PFSK-1 (cell line): ENCODE measurements around the gene APBB1IP.

Source experiments
- FOXP2 ChIP-seq: optimal IDR thresholded peaks from 2 replicates; pipeline ENCODE3; 2011; ENCODE audit warnings: borderline replicate concordance, control low read depth, inconsistent platforms; ENCODE audit not compliant: insufficient read depth; ENCODE audit errors: extremely low read length, extremely low read depth
- POLR2AphosphoS5 ChIP-seq: IDR thresholded peaks from 2 replicates; pipeline ENCODE4 v1.6.1; 2012; ENCODE audit warnings: low read depth, mild to moderate bottlenecking, control low read depth, low read length, moderate library complexity
- REST ChIP-seq, 2 experiments: IDR thresholded peaks; 2 replicates each; pipeline versions ENCODE4 v1.6.1 to v1.8.0; 2011 to 2012; ENCODE audit warnings: low read depth in 2 of 2, low read length in 2 of 2, control low read depth in 1 of 2, inconsistent platforms in 1 of 2, mild to moderate bottlenecking in 1 of 2, moderate library complexity in 1 of 2; ENCODE audit not compliant: insufficient read depth in 1 of 2
- SIN3A ChIP-seq: IDR thresholded peaks from 2 replicates; pipeline ENCODE4 v1.6.1; 2012; ENCODE audit warnings: mild to moderate bottlenecking, low read length, moderate library complexity, borderline replicate concordance; ENCODE audit not compliant: insufficient read depth
- TAF1 ChIP-seq: IDR thresholded peaks from 2 replicates; pipeline ENCODE4 v1.6.1; 2012; ENCODE audit warnings: low read length, control low read depth, borderline replicate concordance; ENCODE audit not compliant: insufficient read depth

DNA sequence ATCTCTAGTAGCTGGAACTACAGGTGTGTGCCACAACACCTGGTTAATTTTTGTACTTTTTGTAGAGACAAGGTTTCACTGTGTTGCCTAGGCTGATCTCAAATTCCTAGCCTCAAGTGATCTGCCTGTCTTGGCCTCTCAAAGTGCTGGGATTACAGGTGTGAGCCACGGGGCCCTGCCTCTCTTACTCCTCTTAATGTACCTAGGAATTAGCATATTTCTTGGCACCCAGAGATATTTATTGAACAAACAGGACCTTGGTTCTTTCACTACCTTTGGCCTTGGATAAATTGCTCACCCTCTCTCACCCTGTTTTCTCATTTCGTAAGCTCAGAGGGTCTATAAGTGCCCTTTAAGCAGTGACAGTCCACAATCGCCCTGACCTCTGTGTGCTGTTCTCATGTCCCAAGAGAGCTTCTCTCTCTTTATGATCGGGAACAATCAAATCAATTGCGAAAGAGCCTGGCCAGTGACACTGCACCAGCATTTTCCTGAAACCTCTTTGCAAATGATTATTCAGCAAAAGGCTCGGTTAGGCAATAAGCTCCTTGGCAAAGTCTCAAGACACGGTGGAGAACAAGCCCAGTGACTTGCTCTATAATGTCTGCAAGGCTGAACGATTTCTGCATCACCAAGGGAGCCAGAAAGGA is 117.7 kb downstream of the APBB1IP start:
- TF ChIP-seq TAF1: no peak
- TF ChIP-seq REST (IDR thresholded peaks at IDR 0.05; ENCODE audit: insufficient read depth in 1 of 2, low read depth in 2 of 2, low read length in 2 of 2): no peak
- no peak for TF ChIP-seq SIN3A
- no peak for TF ChIP-seq POLR2AphosphoS5
- no peak for TF ChIP-seq FOXP2
